DND-41 (cell line): Measurements from ENCODE around the gene FOXO4.

Experiments used
- ATAC-seq: fragments of 200-7000 bp; cut with Tn5 transposase; 3 replicates; pipeline ENCODE4 v1.9.1; 2021; ENCODE audit warnings: low read depth; ENCODE audit not compliant: insufficient read depth
- DNase-seq: peaks from one replicate; pipeline ENCODE4 v3.0.0-alpha.2; 2020
- H2AFZ ChIP-seq: 2 replicates; pipeline ENCODE4 v1.6.0; 2012; ENCODE audit warnings: low read depth, low read length
- H3K27ac ChIP-seq: 2 replicates; pipeline ENCODE4 v1.5.1; 2012; ENCODE audit warnings: low read length, inconsistent platforms
- H3K27me3 ChIP-seq: fragments of 200-600 bp; sonication (generic); 2 replicates; pipeline ENCODE4 v1.6.0; 2012; ENCODE audit warnings: low read length, mild to moderate bottlenecking, inconsistent platforms; ENCODE audit not compliant: insufficient read depth, poor library complexity
- H3K36me3 ChIP-seq: 2 replicates; pipeline ENCODE4 v1.5.1; 2012; ENCODE audit warnings: low read length, inconsistent platforms; ENCODE audit not compliant: insufficient read depth
- H3K4me1 ChIP-seq: 2 replicates; pipeline ENCODE4 v1.5.1; 2012; ENCODE audit warnings: mild to moderate bottlenecking, low read length; ENCODE audit not compliant: insufficient read depth
- H3K4me2 ChIP-seq: 2 replicates; pipeline ENCODE4 v1.6.0; 2012; ENCODE audit warnings: mild to moderate bottlenecking, moderate library complexity, low read length, inconsistent platforms; ENCODE audit not compliant: insufficient read depth
- H3K4me3 ChIP-seq, 2 experiments: fragments of 200-600 bp in 1 of 2; shearing (Covaris generic) in 1 of 2; 2 replicates each; pipeline ENCODE4 v1.5.1; 2012 to 2016; ENCODE audit warnings: inconsistent platforms in 2 of 2, low read length in 2 of 2, mild to moderate bottlenecking in 2 of 2, low read depth in 1 of 2, moderate library complexity in 1 of 2
- H3K79me2 ChIP-seq: 2 replicates; pipeline ENCODE4 v1.6.0; 2012; ENCODE audit warnings: low read length, inconsistent platforms; ENCODE audit not compliant: insufficient read depth
- H3K9ac ChIP-seq: 2 replicates; pipeline ENCODE4 v1.6.0; 2012; ENCODE audit warnings: low read depth, mild to moderate bottlenecking, inconsistent platforms, low read length, moderate library complexity
- H3K9me3 ChIP-seq: 2 replicates; pipeline ENCODE4 v1.5.1; 2012; ENCODE audit warnings: low read length, moderate library complexity, mild to moderate bottlenecking, inconsistent platforms; ENCODE audit not compliant: insufficient read depth, severe bottlenecking
- H4K20me1 ChIP-seq: 2 replicates; pipeline ENCODE4 v1.6.0; 2012; ENCODE audit warnings: low read length; ENCODE audit not compliant: insufficient read depth
- EZH2 ChIP-seq: IDR thresholded peaks from 3 replicates; pipeline ENCODE4 v1.6.1; 2012; ENCODE audit warnings: borderline replicate concordance, low read depth, mild to moderate bottlenecking, moderate library complexity, low read length, inconsistent platforms; ENCODE audit not compliant: severe bottlenecking
- TF ChIP-seq, protein P1 (sequence below): IDR thresholded peaks from 2 replicates; pipeline ENCODE4 v1.5.1; 2012; ENCODE audit warnings: borderline replicate concordance, low read length, moderate library complexity, mild to moderate bottlenecking; ENCODE audit not compliant: poor library complexity, severe bottlenecking; ENCODE audit errors: extremely low read depth

Gene FOXO4

GRCh38 chrX:71128166-71128833, 32.6 kb downstream of the FOXO4 start:
- Histone ChIP-seq H3K4me2 (no peak overlapping the region), H3K27ac (peak overlapping the region; percentile 39), H3K4me3 (no peak overlapping the region), H3K79me2 (no peaks in the 10 kb centered on the region; the same call in 1 of the 2 replicates), H2AFZ (no peak overlapping the region), H3K9me3 (no peaks in the 10 kb centered on the region), H4K20me1 (no peaks in the 10 kb centered on the region), H3K36me3 (peaks cover 96% of the 10 kb centered on the region), H3K4me1 (0 out of 2 replicates have a peak, but pooled peaks cover 8% of the 10 kb centered on the region), H3K9ac (no peak overlapping the region), H3K27me3 (no peaks in the 10 kb centered on the region)
- ATAC-seq (no peak), DNase-seq (no peak)
- TF ChIP-seq, protein P1, sequence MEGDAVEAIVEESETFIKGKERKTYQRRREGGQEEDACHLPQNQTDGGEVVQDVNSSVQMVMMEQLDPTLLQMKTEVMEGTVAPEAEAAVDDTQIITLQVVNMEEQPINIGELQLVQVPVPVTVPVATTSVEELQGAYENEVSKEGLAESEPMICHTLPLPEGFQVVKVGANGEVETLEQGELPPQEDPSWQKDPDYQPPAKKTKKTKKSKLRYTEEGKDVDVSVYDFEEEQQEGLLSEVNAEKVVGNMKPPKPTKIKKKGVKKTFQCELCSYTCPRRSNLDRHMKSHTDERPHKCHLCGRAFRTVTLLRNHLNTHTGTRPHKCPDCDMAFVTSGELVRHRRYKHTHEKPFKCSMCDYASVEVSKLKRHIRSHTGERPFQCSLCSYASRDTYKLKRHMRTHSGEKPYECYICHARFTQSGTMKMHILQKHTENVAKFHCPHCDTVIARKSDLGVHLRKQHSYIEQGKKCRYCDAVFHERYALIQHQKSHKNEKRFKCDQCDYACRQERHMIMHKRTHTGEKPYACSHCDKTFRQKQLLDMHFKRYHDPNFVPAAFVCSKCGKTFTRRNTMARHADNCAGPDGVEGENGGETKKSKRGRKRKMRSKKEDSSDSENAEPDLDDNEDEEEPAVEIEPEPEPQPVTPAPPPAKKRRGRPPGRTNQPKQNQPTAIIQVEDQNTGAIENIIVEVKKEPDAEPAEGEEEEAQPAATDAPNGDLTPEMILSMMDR = no peak
- no peak for TF ChIP-seq EZH2

GRCh38 chrX:71128915-71129765, 33.5 kb downstream of the FOXO4 start:
- no peak overlapping the region for H3K4me2 ChIP-seq
- peak; percentile 76 for DNase-seq
- no peaks in the 10 kb centered on the region for H3K27me3 ChIP-seq
- no peak overlapping the region for H2AFZ ChIP-seq
- peak; percentile 93 for ATAC-seq
- H3K27ac ChIP-seq = peak overlapping the region; percentile 39
- peaks cover 93% of the 10 kb centered on the region for H3K36me3 ChIP-seq
- H3K4me1 ChIP-seq = 0 out of 2 replicates have a peak, but pooled peaks cover 8% of the 10 kb centered on the region
- no peak overlapping the region; the same call in 1 of the 2 replicates for H3K9ac ChIP-seq
- H3K79me2 ChIP-seq = no peaks in the 10 kb centered on the region; the same call in 1 of the 2 replicates
- no peaks in the 10 kb centered on the region for H4K20me1 ChIP-seq
- no peaks in the 10 kb centered on the region for H3K9me3 ChIP-seq
- H3K4me3 ChIP-seq = no peak overlapping the region
- TF ChIP-seq, protein P1 = peak; percentile 90
- no peak for TF ChIP-seq EZH2

DNA sequence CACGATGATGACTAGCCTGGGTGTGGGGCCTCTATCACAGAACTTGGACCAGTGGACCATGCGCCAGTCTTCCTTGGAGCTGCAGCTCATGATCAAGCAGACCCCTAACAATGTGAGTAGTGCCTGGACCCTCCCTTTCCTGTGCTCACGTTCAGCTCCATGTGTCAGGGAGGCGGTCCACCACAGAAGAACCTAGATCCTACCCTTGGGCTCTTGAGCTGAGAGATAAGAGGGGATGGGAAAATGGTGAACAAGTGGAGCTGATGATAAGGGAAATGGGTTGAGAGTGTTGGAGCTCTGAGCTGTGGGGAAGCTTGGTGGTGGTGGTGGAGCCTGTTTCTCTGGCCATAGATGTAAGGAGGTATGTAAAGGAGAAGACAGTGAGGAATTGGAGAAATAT, 35.9 kb downstream of the FOXO4 start:
- Histone ChIP-seq H4K20me1 (no peaks in the 10 kb centered on the region), H3K4me3 (no peak overlapping the region), H3K9me3 (no peaks in the 10 kb centered on the region), H3K27ac (no peak overlapping the region), H3K79me2 (no peaks in the 10 kb centered on the region; the same call in 1 of the 2 replicates), H2AFZ (no peak overlapping the region), H3K36me3 (peaks cover 93% of the 10 kb centered on the region), H3K9ac (no peak overlapping the region), H3K27me3 (no peaks in the 10 kb centered on the region), H3K4me1 (0 out of 2 replicates have a peak, but pooled peaks cover 8% of the 10 kb centered on the region), H3K4me2 (no peak overlapping the region)
- ATAC-seq (no peak), DNase-seq (no peak)
- TF ChIP-seq, protein P1 = no peak
- no peak for TF ChIP-seq EZH2
